ENCODE results near the gene CELF4.

The CELF4 gene

DNA sequence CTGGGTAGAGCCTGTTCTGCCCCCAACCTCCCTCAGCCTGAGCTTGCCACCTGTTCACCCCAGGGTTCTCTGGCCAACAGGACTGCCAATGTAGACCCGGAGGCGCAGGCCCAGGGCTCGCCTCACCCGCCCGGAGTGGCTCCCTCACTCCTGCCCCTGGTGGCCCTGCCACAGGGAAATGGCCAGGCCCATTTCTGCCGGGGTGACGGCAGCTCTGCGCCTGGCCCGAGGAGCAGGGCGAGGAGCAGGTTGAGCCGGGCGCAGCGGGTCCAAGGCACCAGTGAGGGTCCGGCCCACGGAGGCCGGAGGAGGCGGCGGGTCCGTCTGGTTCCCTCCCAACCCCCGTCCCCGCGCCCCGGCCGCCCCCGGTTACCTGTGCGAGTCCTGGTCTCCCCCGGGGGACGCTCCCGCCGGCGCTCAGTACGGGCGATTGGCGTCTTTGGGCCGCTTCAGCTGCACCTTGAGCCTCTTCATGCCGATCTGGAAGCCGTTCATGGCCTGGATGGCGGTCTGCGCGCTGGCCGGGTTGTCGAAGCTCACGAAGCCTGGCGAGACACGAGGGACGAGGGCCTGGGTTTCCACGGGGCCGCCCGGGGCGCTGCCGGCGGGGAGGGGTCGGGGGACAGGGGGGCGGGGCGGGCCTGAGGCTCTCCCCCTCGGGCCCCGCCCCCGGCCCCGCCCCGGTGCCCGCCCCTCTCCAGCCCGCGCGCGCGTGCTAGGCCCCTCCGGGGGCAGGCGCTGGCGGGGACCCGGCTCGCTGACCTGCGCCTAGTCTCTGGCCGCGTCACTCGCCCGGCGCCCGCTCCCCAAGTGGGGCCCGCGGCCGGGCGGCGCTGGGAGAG lies 312.0 kb downstream of the CELF4 start:
- Histone ChIP-seq H3K36me3 (ENCODE audit: insufficient read depth, low read length) (no peaks in the 10 kb centered on the region), H3K9me3 (ENCODE audit: control insufficient read depth, insufficient read depth, low read length) (no peaks in the 10 kb centered on the region), H3K9ac (ENCODE audit: low read depth, low read length) (peak overlapping the region; percentile 68; the same call in 1 of the 2 replicates), H3K4me1 (ENCODE audit: insufficient read depth, low read length) (peaks cover 9% of the 10 kb centered on the region; the same call in 1 of the 2 replicates)

DNA sequence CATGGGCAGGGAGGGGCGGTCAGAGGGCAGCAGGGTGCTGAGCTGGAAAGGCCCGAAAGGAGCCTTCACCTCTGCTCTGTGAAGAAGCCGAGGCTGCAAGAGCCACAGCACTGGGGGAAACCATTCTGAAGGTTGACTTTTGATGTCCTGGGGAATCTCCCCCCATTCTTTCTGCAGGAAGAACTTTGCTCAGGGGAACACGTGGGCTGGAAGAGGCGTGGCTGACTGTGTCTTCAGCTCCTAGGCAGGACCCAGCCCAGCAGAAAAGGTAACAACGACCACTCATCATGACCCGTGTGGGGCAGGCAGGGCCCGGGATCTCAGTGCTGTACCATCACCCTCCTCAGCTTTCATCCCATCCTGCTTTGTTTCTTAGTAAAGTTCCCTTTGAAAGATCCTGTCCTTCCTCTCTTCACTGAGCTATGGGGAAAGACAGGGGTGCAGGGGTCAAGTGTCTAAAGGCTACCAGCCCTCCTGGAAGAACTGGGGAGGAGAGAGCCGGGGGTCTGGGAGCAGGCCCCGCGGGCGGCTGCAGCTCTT lies 312.7 kb downstream of the CELF4 start:
- Histone ChIP-seq H3K9ac (ENCODE audit: low read depth, low read length) (peak overlapping the region; percentile 68; the same call in 1 of the 2 replicates), H3K4me1 (ENCODE audit: insufficient read depth, low read length) (peaks cover 13% of the 10 kb centered on the region; the same call in 1 of the 2 replicates), H3K36me3 (ENCODE audit: insufficient read depth, low read length) (no peaks in the 10 kb centered on the region), H3K9me3 (ENCODE audit: control insufficient read depth, insufficient read depth, low read length) (no peaks in the 10 kb centered on the region)

DNA sequence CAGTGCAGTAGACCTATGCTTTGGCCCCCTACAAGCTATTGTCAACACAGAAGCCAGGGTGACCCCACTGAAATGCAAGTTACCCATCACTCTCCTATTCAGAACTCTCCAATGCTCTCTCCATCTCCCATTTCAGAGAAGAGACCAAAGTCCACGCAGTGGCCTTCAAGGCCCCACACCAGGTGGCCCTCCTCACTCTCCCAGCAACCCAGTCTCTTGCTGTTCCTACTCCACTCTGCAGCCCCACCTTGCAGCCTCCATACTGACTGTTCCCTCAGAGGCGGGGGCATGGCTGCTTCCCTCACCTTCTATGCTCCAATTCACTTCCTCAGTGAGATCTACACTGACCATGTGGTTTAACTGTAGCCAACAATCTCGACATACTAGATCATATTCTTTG lies 313.3 kb downstream of the CELF4 start:
- H3K9ac ChIP-seq (ENCODE audit: low read depth, low read length) = no peak overlapping the region
- H3K36me3 ChIP-seq (ENCODE audit: insufficient read depth, low read length) = no peaks in the 10 kb centered on the region
- no peaks in the 10 kb centered on the region for H3K9me3 ChIP-seq (ENCODE audit: control insufficient read depth, insufficient read depth, low read length)
- peaks cover 13% of the 10 kb centered on the region; the same call in 1 of the 2 replicates for H3K4me1 ChIP-seq (ENCODE audit: insufficient read depth, low read length)

DNA sequence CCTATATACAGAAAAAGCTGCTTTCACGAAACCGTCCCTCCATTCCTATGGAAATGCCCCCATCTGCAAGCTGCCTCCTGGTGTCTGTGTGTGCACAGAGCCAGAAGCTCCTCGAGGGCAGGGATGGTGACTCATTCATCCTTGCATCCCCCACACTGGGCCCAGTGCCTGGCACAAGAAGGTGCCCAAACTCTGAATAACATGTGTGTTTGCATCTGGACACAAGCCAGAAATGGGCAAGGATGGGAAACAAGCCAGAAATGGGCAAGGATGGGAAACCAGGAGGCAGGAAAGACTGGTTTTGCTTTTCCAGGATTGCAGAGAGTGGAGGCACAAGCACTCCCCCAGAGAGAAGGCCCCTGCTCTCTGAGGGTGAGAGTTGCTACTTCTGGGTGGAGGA lies 313.9 kb downstream of the CELF4 start:
- H3K4me1 ChIP-seq (ENCODE audit: insufficient read depth, low read length) = peaks cover 13% of the 10 kb centered on the region; the same call in 1 of the 2 replicates
- H3K9ac ChIP-seq (ENCODE audit: low read depth, low read length) = no peak overlapping the region
- no peaks in the 10 kb centered on the region for H3K9me3 ChIP-seq (ENCODE audit: control insufficient read depth, insufficient read depth, low read length)
- no peaks in the 10 kb centered on the region for H3K36me3 ChIP-seq (ENCODE audit: insufficient read depth, low read length)

DNA sequence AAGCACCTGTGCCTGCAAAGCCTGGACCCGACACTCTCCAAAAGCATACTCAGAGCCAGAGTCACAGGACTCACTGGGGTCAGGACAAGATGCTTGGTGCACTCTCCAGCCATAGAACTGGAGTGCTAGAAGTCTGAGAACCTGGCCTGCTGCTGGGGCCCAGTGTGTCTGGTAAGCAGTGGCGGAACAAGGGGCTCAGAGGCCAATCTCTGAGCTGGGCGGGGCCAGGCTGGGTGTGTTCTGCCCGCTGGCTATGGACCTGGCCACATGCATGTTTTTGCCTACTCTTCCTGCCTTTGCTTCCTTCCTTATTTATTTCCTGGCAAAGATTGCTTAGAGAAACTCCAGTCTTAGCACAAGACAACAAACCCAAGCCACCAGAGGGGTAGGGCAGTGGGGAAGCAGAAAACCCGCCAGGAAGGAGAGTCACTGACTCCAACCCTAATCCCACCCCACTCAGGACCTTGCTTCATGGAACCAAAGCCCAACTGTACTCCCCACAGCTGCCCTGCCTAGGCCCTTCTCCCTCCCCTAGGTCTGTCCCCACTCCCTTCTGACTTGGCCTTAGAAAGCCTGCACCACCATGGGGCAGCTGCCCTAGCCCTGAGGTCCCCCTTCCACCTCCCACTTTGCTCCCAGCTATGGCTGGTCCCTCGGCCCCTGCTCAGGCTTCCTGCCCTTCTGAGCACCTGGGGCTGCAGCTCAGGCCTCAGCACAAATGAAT lies 315.5 kb downstream of the CELF4 start:
- no peaks in the 10 kb centered on the region for H3K36me3 ChIP-seq (ENCODE audit: insufficient read depth, low read length)
- no peak overlapping the region for H3K9ac ChIP-seq (ENCODE audit: low read depth, low read length)
- peaks cover 13% of the 10 kb centered on the region; the same call in 1 of the 2 replicates for H3K4me1 ChIP-seq (ENCODE audit: insufficient read depth, low read length)

DNA sequence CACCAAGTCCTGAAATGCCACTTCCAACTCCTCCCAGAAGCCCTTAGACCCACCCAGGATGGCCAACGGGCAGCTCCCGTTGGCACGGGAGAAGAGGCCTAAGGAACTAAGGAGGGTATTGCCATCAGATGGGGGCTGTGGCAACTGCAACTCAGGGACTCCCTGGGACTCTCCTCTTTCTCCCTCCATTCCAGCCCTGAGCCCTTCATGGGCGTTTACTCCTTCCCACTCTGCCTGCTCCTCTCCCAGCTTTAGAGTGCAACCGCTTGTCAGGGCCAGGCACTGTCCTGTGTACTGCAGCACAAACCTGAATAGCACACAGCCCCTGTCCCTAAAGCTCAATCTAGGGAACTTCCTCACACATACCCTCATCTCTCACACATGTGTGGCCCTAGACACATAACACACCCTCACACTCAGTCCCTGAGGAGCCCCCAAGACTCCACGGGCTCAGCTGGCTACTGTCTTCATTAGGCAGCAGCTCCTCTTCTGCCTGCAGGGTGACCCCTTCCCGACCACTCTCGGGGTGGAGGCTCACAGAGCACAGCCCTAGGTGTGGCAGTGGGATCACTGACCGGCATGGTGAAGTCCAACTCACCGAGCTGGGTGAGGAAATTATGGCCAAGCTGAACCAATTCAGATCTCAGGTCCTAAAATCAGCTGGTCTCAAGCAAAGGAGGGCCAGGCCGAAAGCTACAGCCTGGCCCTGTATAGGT lies 316.3 kb downstream of the CELF4 start:
- H3K9me3 ChIP-seq (ENCODE audit: control insufficient read depth, insufficient read depth, low read length) = no peaks in the 10 kb centered on the region
- no peak overlapping the region for H3K9ac ChIP-seq (ENCODE audit: low read depth, low read length)
- peaks cover 13% of the 10 kb centered on the region; the same call in 1 of the 2 replicates for H3K4me1 ChIP-seq (ENCODE audit: insufficient read depth, low read length)
- no peaks in the 10 kb centered on the region for H3K36me3 ChIP-seq (ENCODE audit: insufficient read depth, low read length)

More for the DNA sequence above, 315.5 kb downstream of the CELF4 start:
- H3K9me3 ChIP-seq (ENCODE audit: control insufficient read depth, insufficient read depth, low read length) = no peaks in the 10 kb centered on the region

DNA sequence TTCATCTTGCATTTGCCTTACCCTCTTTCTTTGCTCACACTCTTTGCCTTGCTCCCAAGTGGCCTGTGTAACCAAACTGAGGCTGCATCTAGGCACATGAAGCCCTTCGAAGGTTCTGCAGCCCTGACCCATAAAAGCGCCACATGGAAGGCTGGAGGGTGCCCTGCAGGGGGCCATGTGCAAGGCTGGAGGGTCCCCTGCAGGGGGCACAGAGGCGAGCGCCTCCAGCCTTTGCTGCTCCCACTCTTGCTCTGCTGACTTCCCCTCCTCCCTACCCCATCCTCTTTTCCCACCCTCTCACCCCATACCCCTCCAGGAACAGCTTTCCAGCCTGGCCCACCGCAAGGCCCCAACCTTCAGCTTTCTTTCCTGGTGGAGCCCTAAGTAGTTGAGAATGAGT lies 317.3 kb downstream of the CELF4 start:
- no peaks in the 10 kb centered on the region for H3K36me3 ChIP-seq (ENCODE audit: insufficient read depth, low read length)
- no peak overlapping the region for H3K9ac ChIP-seq (ENCODE audit: low read depth, low read length)
- no peaks in the 10 kb centered on the region for H3K9me3 ChIP-seq (ENCODE audit: control insufficient read depth, insufficient read depth, low read length)
- H3K4me1 ChIP-seq (ENCODE audit: insufficient read depth, low read length) = peaks cover 13% of the 10 kb centered on the region; the same call in 1 of the 2 replicates

DNA sequence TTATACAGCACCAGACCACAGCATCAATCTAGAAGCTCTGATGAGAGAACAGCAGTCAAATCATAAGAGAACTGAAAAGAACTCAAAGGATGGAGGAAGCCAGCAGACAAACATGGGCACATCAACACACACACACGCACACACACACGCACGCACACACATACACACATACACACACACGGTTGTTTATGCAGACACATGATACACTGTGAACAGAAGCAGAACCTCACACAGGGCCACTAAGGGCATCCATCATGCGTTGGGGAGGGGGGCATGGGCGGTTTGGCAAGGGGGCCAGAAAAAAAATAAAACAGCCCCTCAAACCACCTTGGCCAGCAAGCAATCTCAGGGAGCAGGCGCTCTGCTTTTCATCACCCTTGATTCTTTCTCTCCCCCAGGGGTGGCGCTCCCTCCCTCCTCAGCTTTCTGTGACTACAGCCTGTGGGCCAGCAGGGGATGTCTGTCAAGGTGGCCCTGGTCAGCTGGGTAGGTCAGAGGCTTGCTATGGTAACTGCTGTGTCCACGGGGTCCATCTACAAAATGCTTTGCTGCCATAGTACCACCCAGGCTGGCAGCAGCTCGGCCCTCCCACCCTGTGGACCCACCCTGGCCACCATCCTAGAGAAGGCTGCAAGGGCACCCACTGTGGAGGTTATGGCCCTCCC lies 318.0 kb downstream of the CELF4 start:
- Histone ChIP-seq H3K9me3 (ENCODE audit: control insufficient read depth, insufficient read depth, low read length) (no peaks in the 10 kb centered on the region), H3K36me3 (ENCODE audit: insufficient read depth, low read length) (no peaks in the 10 kb centered on the region), H3K9ac (ENCODE audit: low read depth, low read length) (no peak overlapping the region), H3K4me1 (ENCODE audit: insufficient read depth, low read length) (peaks cover 7% of the 10 kb centered on the region; the same call in 1 of the 2 replicates)

DNA sequence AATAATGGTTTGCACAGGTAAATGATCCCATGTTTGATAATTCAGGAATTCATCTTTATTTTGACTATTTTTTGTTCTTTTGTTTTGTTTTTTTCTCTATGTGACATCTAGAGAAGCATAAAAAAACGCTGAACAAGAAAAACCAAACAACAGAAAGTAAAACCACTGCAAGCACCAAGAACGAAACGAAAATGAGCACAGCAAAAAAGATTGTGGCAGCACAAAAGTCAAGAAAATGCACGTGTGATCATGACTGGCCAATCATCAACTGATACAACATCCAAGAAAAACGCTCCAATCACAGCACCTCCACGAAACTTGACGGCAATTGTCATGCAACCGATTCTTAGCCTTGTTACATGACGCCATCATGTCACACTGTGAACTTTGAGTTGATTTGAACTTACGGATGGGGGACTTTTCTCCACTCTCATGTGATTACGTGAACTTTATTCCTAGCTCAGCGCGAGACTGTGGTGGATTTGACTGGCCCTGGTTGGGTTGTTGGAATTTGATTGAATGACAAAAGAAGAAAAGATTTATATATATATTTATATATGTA lies 318.7 kb downstream of the CELF4 start:
- no peak overlapping the region for H3K9ac ChIP-seq (ENCODE audit: low read depth, low read length)
- H3K9me3 ChIP-seq (ENCODE audit: control insufficient read depth, insufficient read depth, low read length) = no peaks in the 10 kb centered on the region
- H3K36me3 ChIP-seq (ENCODE audit: insufficient read depth, low read length) = no peaks in the 10 kb centered on the region
- H3K4me1 ChIP-seq (ENCODE audit: insufficient read depth, low read length) = peaks cover 4% of the 10 kb centered on the region; the same call in 1 of the 2 replicates

DNA sequence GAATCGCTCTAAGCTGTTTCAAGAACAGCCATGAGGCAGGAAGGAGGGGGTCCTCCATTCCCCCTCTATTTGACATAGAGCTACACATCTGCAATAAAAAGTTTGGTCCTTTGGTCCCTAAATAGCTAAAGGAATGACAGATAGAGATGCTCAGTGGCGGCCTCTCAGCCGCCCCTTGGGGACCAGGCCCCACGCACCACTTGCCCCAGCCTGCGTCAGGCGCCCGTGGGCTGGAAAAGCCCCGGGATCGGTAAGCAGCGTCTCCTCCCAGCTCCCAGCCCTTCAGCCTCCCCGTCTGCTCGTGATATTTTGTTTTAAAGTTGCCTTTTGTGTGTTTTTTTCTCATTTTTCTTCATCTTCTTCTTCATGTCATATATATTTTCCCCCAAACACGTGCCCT lies 321.0 kb downstream of the CELF4 start:
- Histone ChIP-seq H3K4me1 (ENCODE audit: insufficient read depth, low read length) (peaks cover 4% of the 10 kb centered on the region; the same call in 1 of the 2 replicates), H3K9me3 (ENCODE audit: control insufficient read depth, insufficient read depth, low read length) (no peaks in the 10 kb centered on the region), H3K9ac (ENCODE audit: low read depth, low read length) (no peak overlapping the region), H3K36me3 (ENCODE audit: insufficient read depth, low read length) (no peaks in the 10 kb centered on the region)

DNA sequence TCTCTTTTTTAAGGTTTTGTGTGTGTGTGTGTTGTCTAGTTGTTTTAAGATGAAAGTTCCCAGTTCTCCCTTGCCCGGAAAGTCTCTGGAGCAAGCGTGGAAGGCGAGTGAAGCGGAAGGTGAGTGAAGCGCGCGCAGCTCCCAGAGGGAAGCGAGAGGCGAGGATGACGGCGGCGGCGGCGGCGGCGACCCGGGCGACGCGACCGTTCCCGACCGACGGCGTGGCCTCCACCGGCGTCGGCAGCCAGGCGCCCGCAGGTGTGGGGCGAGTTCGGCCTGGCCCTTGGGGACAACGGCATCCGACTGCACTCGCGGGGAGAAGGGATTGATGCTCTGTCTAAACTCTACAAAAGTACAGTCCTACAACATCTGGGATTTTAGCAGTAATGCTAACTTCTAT lies 321.9 kb downstream of the CELF4 start:
- no peaks in the 10 kb centered on the region for H3K36me3 ChIP-seq (ENCODE audit: insufficient read depth, low read length)
- H3K9me3 ChIP-seq (ENCODE audit: control insufficient read depth, insufficient read depth, low read length) = no peaks in the 10 kb centered on the region
- H3K4me1 ChIP-seq (ENCODE audit: insufficient read depth, low read length) = peaks cover 4% of the 10 kb centered on the region; the same call in 1 of the 2 replicates
- peak overlapping the region; percentile 20; the same call in 1 of the 2 replicates for H3K9ac ChIP-seq (ENCODE audit: low read depth, low read length)

DNA sequence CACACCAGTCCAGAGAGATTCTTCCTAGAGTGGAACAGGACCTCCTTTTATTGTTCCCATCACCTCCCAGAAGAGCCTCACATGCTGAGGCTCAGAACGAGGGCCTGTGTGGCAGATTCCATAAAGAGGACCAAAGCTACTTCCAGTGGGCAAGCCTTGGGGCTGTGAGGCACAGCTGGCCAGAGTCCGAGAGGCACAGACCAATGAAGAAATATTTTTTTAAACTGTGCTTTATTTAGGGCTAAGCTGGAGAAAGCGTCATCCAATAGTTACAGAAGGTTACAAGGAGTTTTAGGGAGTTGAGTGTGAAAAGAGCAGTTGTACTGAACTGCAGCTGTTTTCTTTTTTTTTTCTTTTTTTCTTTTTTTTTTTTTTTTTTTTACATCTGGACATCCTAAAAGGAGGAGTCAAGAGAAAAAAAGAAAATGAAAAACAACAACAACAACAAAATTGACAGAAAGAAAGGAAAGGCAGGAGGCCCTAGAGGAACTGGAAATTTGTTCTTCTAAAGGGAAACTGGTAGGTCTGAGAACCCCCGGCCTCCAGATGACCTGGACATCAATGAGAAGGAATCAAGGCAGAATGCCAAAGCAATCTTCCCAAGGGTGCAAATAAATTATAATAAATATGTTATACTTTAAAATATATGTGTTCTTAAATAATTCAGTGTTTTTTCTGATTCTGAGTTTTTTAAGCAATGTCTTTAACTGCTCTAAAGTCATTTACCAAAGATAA lies 322.6 kb downstream of the CELF4 start:
- H3K4me1 ChIP-seq (ENCODE audit: insufficient read depth, low read length) = no peaks in the 10 kb centered on the region

DNA sequence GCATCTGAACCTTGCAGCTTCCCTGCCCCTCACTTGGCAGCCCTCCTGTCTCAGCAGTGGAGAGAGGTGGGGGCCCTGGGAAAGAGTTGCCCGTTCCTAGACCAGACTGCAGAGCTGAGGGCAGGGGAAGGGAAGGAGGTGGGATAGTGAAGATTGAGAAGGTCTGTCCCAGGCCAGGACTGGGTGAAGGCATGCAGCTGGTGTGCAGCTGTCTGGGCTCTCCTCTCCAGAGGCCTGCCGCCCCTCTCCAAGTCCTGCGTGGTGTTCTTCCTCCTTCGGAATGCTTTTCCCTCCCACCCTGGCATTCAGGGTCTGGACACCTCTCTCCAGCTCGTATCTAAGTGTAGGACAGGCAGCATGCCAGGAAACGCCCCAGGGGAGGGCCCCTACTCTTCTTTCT lies 323.5 kb downstream of the CELF4 start:
- H3K4me1 ChIP-seq (ENCODE audit: insufficient read depth, low read length) = no peaks in the 10 kb centered on the region
- no peak overlapping the region for H3K9ac ChIP-seq (ENCODE audit: low read depth, low read length)

More for the DNA sequence above, 322.6 kb downstream of the CELF4 start:
- H3K36me3 ChIP-seq (ENCODE audit: insufficient read depth, low read length) = no peaks in the 10 kb centered on the region
- no peak overlapping the region for H3K9ac ChIP-seq (ENCODE audit: low read depth, low read length)
- no peaks in the 10 kb centered on the region for H3K9me3 ChIP-seq (ENCODE audit: control insufficient read depth, insufficient read depth, low read length)

More for the DNA sequence above, 323.5 kb downstream of the CELF4 start:
- H3K9me3 ChIP-seq (ENCODE audit: control insufficient read depth, insufficient read depth, low read length) = no peaks in the 10 kb centered on the region
- H3K36me3 ChIP-seq (ENCODE audit: insufficient read depth, low read length) = no peaks in the 10 kb centered on the region
